ENCODE measurements around the gene DMAC2L. TPM values are rescaled to one million over a fixed set of nuclear protein-coding genes. Genes with fewer than 3 reads are reported as not detected.
A peak's percentile ranks its signal among the peaks of the same experiment; 100 is the strongest.

DMAC2L gene
- total RNA-seq, 1 donor, result 5.2 TPM

- TF ChIP-seq, protein P1, sequence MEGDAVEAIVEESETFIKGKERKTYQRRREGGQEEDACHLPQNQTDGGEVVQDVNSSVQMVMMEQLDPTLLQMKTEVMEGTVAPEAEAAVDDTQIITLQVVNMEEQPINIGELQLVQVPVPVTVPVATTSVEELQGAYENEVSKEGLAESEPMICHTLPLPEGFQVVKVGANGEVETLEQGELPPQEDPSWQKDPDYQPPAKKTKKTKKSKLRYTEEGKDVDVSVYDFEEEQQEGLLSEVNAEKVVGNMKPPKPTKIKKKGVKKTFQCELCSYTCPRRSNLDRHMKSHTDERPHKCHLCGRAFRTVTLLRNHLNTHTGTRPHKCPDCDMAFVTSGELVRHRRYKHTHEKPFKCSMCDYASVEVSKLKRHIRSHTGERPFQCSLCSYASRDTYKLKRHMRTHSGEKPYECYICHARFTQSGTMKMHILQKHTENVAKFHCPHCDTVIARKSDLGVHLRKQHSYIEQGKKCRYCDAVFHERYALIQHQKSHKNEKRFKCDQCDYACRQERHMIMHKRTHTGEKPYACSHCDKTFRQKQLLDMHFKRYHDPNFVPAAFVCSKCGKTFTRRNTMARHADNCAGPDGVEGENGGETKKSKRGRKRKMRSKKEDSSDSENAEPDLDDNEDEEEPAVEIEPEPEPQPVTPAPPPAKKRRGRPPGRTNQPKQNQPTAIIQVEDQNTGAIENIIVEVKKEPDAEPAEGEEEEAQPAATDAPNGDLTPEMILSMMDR (IDR thresholded peaks at IDR 0.05; ENCODE audit: insufficient read depth, low read depth, low read length), result no peak
- no peak overlapping the region for H3K4me3 ChIP-seq (ENCODE audit: low read depth, low read length)
Observed at GRCh38 chr14:50285861-50286260, 26.3 kb upstream of the DMAC2L start.

GRCh38 chr14:50288146-50288545 lies 24.0 kb upstream of the DMAC2L start:
- TF ChIP-seq, protein P1 (IDR thresholded peaks at IDR 0.05; ENCODE audit: insufficient read depth, low read depth, low read length), result no peak
- DNase-seq (ENCODE audit: low read depth), result no peak
- H3K4me3 ChIP-seq (ENCODE audit: low read depth, low read length), result no peak overlapping the region

More at GRCh38 chr14:50285861-50286260, 26.3 kb upstream of the DMAC2L start:
- no peak for DNase-seq (ENCODE audit: low read depth)

- H3K4me3 ChIP-seq (ENCODE audit: low read depth, low read length), result no peak overlapping the region
- no peak for DNase-seq (ENCODE audit: low read depth)
- TF ChIP-seq, protein P1 (IDR thresholded peaks at IDR 0.05; ENCODE audit: insufficient read depth, low read depth, low read length), result no peak
Observed at GRCh38 chr14:50290306-50290705, 21.8 kb upstream of the DMAC2L start.

GRCh38 chr14:50299585-50299984 lies 12.5 kb upstream of the DMAC2L start:
- DNase-seq (ENCODE audit: low read depth), result no peak
- H3K4me3 ChIP-seq (ENCODE audit: low read depth, low read length), result no peak overlapping the region
- TF ChIP-seq, protein P1 (IDR thresholded peaks at IDR 0.05; ENCODE audit: insufficient read depth, low read depth, low read length), result no peak

DNA sequence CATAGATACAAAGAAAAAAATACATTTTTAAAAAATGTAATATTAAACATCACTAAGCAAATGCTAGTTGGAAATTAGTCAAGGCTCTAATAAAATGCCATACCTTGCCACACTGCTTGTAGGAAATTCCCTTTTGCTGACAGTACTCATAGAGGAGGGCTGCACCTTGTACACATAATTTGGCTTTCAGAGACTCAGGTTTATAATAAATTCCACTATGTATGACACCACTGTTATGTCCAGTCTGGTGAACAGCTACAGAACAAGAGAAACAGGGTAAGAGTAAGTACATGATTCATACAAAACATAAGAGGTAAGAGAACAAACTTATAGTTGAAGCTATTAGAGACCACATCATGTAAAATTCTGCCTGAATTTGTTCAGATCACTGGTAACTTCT lies 10.2 kb upstream of the DMAC2L start:
- DNase-seq (ENCODE audit: low read depth), result no peak
- no peak overlapping the region for H3K4me3 ChIP-seq (ENCODE audit: low read depth, low read length)
- TF ChIP-seq, protein P1 (IDR thresholded peaks at IDR 0.05; ENCODE audit: insufficient read depth, low read depth, low read length), result no peak

GRCh38 chr14:50303744-50304471 lies 8.2 kb upstream of the DMAC2L start:
- peak; percentile 96 for DNase-seq (ENCODE audit: low read depth)
- no peak overlapping the region for H3K4me3 ChIP-seq (ENCODE audit: low read depth, low read length)
- TF ChIP-seq, protein P1 (IDR thresholded peaks at IDR 0.05; ENCODE audit: insufficient read depth, low read depth, low read length), result no peak

Data from fibroblast of villous mesenchyme (primary cell).